ENCODE data around the gene ZIC5.

Gene ZIC5

DNA sequence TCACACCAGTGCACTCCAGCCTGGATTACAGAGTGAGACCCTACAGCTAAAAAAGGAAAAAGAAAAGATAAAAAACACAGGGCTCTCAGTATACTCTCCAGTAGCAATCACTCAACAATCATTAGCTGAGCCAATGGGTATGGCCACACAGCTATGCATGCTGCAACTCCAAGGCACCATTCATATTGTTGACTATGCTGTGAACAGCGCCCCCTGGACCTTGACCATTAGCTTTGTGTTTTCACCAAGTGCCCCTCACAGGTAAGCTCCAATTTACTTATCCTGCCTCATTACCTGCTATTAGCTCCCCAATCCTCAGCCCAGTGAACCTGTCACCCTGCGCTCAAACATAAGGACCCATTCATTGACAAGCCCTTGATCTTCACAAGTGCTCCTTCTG, 35.8 kb downstream of the ZIC5 start:
- no peak for DNase-seq (ENCODE audit: low read depth in 3 of 3)

DNA sequence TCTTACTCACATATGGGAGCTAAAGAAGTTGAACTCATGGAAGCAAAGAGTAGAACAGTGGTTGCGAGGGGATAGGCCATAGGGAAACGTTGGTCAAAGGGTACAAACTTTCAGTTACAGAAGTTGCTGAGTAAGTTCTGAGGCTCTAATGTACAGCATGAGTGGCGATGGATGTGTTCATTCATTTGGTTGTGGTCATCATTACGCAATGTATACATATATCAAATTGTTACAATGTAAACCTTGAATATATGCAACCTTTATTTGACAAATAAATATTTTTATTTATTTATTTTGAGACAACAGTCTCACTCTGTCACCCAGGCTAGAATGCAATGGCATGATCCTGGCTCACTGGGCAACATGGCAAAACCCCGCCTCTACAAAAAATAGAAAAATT, 38.7 kb downstream of the ZIC5 start:
- no peak for DNase-seq (ENCODE audit: low read depth in 3 of 3)

DNA sequence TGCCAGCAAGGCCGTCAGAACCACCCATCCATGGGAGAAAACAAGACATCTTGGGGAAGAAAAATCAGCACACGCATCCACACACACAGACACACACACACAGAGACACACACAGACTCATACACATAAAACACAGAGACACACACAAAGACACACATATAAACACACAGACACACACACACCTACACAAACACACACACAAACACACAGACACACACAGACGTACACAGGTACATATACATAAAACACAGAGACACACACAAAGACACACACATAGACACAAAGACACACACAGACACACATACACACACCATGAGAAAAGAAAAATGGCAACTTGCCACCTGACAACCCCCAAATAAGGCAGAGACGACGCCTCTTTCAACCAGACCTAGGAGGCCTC, 40.6 kb downstream of the ZIC5 start:
- no peak for DNase-seq (ENCODE audit: low read depth in 3 of 3)

DNA sequence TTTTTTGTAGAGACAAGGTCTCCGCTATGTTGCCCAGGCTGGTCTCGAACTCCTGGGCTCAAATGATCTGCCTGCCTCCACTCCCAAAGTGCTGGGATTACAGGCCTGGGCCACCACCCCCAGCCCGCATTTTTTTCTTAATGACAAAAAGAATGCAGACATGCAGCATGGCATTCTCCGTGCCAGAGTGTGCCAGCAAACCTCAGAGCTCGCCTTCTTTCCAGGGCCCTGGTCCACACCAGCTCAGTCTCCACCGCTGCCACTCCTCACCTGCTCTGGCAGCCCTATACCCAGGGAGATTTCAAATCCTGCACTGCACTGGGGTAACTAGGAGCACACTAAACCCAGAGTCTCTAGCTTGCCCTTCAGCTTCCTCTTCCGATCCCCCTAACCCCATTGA, 41.7 kb downstream of the ZIC5 start:
- no peak for DNase-seq (ENCODE audit: low read depth in 3 of 3)

DNA sequence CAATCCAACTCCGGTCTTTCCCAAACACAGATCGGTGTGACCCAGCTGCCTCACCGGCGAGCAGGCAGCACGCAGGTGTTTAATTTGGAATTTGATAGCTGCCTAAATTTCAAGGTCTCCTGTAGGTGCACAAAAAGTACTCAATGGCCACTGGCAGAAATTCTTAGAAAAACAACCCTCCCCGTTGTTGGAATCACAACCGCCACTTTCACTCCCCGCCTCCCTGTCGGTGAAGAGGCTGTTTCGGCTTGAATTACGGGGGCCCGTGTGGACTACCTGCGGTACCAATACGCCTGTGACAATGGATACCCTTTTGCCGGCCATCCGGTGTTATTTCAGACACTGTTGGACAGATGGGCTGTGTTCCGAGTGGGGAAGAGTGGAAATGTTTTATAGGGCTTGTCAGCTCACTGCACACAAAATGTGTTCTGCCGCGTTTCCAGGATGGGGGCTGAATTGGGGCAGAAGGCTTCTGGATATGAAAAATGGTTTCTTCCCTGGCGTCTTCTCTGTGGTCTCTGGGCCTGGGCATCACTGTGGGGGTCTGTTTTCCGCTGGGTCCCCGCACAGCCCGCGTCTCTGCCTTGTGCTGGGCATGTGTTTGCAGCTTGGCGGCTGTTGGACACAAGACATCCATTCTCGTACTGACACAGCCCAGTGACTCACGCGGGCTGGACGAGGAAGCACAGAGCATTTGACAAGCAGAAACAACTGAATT, 45.4 kb downstream of the ZIC5 start:
- DNase-seq (ENCODE audit: low read depth in 3 of 3) = no peak

DNA sequence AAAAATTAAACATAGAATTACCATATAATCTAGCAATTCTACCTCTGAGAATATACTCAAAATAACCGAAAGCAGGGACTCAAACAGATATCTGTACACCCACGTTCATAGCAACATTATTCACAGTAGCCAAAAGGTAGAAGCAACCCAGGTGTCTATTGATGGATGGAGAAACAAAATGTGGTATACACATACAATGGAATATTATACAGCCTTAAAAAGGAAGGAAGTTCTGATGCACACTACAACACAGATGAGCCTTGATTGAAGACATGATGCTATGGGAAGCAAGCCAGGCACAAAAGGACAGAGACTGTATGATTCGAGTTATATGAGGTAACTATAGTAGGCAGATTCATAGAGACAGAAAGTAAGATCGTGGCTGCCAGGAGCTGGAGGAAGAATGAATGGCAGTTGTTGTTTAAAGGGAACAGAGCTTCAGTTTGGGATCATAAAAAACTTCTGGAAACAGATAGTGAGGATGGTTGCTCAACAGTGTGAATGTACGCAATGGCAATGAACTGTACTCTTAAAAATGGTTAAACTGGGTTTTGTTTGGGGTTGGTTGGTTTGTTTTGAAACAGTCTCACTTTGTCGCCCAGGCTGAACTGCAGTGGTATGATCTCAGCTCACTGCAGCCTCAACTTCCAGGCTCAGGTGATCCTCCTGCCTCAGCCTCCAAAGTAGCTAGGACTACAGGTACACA, 47.5 kb downstream of the ZIC5 start:
- no peak for DNase-seq (ENCODE audit: low read depth in 3 of 3)

DNA sequence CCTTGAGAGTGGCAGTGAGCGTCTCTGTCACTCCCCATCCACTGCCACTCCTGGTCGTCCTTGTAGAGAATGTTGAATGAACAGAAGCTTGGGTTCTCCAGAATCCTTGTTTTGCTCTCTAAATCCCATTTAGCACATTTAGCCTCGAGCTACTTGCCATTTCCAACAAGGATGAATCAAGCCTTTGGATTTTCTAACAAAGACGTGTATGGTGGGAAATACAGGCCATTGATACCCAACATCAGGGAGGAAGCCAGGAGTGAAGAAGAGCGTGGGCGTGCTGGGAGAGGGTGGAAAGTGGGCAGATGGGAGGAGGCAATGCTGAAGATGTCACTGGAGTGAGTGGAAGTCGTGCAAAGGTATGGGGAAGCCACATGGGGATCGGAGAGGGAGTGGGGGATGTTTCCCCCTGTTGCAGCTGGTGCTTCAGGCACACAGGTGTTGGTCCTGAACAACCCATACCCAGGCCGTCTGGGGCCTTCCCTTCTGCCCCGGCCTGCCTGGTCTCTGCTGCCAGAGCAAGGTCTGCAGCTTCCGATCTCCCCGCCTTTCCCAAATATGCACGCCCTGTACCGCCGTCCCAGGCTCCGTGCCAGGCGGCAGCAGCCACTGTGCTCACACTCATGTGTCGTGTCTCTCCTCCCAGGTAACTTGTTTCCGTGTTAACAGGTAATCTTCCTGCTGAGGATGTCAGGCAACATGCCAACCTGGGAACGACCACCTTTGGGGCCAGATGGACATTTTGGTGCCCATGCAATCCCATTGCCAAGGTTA, 48.7 kb downstream of the ZIC5 start:
- no peak for DNase-seq (ENCODE audit: low read depth in 3 of 3)

DNA sequence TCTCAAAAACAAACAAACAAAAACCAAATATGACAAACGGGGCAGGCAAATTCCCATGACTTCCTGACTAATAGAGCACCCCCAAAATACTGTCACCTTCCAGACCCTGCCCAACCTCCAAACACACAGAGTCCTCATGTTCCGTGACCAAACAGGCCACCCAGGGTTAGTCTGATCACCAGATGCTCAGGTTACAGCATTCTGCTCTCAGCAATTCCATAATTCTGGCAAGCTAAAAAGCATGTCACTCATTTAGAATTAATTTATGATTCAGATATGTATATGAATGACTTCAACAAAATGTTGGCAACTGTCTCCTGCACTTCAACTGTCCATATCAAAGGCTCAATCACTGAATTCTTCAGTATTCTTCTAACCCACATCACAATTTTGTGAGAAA, 52.4 kb downstream of the ZIC5 start:
- no peak for DNase-seq (ENCODE audit: low read depth in 3 of 3)

DNA sequence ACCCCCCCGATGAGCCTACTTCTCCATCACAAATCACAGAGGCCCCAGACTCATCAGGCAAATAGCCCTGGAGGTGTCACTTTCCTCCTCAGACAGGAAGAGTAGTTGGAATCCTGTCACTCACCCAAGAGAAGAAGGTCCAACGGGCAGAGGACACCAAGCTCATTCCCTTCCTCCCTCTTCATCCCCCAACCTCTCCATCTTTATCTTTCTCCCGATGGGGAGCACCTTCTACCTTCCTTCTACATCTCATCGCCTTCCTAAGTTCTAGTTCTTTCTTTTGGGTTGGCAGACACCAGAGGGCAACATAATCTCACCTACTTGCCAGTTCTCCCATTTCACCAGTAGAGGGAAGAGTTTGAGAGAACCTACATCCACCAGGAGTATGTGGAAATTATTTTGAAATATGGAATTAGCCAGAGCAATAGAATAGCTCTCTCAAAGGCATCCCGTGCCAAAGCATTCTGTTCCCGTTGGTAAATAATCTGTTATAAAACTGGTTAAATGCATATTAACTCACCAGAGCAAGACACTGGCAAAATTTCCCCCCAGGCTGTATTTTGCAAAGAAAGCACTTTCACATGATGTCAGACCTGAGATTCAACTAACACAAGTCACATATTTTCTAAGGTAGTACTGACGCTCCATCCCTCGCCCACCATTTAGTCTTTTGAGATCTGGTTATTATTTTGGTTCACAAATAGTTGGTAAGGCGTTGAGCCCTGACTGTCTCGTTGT, 55.0 kb downstream of the ZIC5 start:
- DNase-seq (ENCODE audit: low read depth in 3 of 3) = no peak

DNA sequence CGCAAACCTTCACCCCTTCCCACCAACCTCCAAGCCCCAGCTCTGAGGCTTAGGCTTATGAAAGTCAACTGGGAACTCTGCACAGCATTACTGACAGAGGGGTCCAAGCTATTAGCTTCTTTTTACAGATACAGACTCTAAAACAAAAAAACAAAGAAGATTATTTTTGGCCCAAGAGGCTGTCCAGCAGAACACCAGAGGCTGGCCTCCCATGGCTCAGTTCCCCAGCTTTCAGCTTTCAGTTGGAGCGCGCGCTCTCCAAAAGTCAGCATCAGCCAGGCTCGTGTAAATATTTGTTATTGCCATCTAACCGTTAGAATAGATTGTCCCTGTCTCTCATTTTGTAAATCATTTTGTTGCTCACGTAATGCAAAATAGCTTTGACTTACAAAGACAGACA, 58.4 kb downstream of the ZIC5 start:
- DNase-seq (ENCODE audit: low read depth in 3 of 3) = no peak

All from stimulated activated CD4-positive, alpha-beta T cell treated with anti-CD3 and anti-CD28 coated beads, TNF-alpha, amount 100 ng/mL, for 24 hours (primary cell).